22Rv1 (cell line): ENCODE measurements around the gene NFX1.

Experiments used
- ZFX ChIP-seq: fragments of 450-650 bp; IDR thresholded peaks from 2 replicates; pipeline ENCODE4 v1.6.1; 2017; ENCODE audit warnings: antibody characterized with exemption, borderline replicate concordance
- TF ChIP-seq, protein P1 (sequence below): fragments of 450-650 bp; IDR thresholded peaks from 2 replicates; pipeline ENCODE4 v1.5.1; 2017; ENCODE audit warnings: mild to moderate bottlenecking

DNA sequence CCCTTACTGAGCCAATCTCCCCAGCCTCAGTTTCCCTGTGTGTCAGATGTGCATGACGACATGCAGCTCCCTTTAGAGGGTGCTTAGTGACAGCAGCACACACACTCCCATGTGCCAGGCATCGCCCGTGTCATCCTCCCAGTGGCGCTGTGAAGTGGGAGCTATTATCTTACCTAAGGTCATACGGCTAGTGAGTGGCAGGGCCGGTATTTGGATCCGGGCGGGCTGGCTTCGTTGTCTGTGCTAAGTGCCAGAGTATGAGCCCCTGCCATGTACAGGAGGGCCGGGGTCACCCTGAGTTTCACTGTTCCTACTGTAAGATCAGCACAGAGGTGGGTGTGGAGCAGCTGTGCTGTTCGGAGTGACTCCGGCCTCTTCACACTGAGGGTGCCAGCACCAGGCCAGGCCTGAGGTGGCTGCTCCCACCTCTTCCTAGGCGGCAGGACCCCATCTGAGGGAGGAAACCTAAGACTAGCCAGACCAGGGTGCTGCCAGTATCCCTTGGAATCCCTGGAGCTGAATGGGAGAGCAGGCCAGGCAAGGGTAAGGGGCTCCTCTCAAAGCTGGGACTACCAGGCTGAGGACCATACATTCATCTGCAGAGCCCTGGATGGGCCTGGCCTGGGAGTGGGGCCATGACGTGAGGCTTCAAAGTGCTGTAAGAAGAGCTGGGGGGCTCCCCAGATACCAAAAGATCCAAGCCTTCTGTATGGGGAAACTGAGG, 89.5 kb downstream of the NFX1 start:
- TF ChIP-seq, protein P1, sequence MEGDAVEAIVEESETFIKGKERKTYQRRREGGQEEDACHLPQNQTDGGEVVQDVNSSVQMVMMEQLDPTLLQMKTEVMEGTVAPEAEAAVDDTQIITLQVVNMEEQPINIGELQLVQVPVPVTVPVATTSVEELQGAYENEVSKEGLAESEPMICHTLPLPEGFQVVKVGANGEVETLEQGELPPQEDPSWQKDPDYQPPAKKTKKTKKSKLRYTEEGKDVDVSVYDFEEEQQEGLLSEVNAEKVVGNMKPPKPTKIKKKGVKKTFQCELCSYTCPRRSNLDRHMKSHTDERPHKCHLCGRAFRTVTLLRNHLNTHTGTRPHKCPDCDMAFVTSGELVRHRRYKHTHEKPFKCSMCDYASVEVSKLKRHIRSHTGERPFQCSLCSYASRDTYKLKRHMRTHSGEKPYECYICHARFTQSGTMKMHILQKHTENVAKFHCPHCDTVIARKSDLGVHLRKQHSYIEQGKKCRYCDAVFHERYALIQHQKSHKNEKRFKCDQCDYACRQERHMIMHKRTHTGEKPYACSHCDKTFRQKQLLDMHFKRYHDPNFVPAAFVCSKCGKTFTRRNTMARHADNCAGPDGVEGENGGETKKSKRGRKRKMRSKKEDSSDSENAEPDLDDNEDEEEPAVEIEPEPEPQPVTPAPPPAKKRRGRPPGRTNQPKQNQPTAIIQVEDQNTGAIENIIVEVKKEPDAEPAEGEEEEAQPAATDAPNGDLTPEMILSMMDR: no peak
- no peak for TF ChIP-seq ZFX
